ENCODE results near the gene PREB.

The PREB gene

DNA sequence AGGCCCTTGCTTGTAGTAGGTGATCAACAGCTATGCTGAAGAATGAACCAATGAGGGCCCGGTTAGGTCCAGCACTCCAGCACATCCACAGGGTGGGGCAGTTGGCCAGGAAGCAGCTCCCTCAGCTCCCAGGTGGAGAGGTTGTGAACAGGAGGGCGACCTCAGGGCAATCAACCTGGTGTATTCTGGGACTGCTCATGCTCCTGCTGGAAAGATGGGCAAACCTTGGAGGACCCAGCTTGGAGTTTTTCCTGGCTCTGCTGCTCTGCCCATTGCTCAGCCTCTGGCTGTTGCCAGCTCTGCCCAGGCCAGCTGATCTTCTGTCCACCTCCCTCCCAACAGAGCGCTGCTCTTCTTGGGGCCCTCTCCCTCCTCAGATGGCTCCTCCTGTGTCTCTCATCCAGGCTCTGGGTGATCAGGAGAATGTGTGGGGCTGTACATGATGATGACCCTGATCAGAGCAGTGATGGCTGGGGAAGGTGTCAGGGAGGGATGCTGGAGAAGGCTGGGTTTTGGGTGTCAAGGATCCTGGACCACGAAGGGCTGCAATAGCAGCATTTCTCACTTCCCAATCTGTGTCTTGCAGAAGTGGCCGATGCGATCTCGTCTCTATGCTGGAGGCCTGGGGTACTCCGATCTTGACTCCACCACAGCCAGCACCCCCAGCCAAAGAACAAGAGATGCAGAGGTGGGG is 17.8 kb upstream of the PREB start:
- DNase-seq = peak; percentile 25

DNA sequence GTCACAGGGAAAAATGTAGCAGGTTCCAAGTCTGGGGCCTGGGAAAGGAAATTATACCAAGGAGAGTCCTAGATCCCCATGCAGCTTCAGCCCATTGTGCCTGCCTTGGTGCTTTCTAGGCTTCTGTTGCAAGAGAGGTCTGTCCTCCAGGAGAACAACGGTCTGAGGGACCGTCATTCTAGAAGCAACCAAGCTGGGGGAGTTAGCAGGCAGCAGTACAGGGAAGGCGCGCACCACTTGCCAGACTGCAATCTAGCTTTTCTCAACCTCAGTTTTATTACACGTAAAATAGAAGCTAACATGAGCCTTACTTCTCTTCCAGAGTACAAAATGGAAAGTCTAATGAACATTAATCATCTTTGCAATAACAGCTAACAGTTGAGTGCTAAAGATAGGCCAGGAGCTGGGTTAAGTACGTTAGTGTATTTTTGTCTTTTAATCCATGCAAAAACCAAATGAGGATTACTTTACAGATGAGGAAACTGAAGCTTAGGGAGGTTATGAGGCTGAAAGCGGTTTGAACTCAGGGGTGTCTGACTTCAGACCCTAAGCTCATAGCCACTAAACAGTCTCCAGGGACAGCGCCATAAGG is 16.3 kb upstream of the PREB start:
- DNase-seq = no peak

DNA sequence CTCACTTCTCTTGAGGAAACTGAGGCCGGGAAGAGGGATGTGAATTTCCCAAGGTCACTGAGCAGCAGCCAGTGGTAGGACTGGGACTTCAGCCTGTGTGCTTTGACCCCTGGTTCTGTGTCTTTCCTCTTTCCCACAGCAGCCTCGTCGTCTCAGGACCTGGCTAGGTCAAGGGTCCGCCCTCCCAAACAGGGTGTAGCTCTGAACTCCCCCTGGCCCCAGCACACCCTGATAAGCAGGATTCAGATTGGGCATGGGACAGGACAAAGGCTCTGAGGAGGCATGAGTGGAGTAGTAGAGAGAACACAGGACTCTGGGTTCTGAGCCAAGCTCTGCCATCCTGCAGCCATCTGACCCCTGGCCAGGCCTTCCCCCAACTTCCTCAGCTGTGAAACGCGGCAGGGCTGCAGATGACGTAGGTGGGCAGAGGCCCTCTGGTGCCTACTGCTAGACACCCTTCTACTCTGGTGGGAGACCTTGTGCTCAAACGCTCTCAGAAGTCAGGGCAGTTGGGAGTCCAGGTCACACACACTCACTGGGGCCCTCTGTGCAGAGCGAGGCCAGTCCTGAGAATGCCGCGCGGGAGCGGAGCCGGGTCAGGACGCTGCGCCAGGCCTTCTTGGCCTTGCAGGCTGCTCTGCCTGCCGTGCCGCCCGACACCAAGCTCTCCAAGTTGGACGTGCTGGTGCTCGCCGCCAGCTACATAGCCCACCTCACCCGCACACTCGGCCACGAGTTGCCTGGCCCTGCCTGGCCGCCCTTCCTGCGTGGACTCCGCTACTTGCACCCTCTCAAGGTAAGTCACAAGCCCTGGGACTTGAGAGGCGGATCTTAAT is 15.4 kb upstream of the PREB start:
- DNase-seq = no peak

DNA sequence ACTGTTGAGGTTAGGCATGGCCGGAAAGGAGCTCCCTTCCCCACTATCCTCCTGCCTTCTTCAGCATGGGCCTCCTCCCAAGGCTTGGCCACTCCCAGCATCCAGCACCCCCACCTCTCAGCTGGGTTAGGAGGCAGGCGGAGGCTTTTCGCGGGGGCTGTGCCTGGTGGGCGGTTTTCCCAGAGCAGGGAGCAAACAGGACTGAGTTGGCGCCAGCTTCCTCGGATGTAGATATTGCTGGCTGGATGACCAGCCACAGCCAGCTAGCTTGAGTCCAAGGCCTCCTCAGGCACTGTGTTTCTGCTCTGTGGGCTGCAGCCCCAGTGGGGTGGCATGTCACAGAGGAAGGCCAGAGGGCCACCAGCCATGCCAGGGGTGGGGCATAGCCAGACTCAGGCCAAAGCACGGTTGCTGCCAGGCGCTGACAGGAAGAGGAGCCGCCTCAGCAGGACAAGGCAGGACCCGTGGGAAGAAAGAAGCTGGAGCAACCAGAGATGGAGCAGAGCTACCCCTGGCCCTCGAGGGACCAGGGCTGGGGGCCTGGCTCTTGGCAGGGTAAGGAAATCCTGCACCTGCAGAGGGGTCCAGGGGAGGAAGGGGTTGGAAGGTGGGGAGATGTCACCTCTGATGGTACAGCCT is 14.5 kb upstream of the PREB start, which contains the start of gene TCF23:
Gene TCF23, plus strand, starts transcription at position 204 of the 639 bp plus-strand sequence. Its CDS starts 130 bp downstream, at position 334.
- DNase-seq = no peak

DNA sequence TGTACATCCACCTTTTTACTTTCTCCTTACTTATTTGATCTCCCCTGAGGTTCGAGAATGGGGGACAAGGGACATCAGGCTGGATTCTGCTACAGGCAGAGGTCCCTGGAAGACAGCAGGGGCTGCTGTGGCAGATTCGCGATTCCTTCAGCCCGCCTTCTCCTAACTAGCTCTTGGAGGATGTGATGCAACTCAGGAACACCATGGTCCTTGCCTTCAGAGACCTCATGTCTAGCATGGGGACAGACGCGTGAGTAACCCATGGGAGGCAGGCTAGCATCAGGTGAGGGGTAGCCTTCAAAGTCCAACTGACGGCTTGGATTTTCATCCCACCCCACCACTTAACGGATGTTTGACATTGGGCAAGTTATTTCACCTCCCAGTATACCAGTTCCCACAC is 13.5 kb upstream of the PREB start:
- no peak for DNase-seq

DNA sequence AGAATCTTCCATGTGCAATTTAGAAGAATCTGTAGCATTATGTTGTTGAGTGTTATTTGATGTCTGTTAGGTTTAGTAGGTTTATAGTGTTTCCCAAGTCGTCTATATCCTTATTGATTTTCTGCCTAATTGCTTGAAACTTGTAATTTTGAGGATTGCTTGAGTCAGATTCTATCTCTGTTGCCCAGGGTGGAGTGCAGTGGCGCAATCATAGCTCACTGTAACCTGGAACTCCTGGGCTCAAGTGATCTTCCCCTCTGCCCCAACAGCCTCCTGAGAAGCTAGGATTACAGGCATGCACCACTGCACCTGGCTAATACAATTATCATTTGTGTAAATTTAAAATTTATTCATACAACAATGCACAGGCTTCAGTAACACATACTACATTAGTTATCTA is 11.2 kb upstream of the PREB start:
- no peak for DNase-seq

DNA sequence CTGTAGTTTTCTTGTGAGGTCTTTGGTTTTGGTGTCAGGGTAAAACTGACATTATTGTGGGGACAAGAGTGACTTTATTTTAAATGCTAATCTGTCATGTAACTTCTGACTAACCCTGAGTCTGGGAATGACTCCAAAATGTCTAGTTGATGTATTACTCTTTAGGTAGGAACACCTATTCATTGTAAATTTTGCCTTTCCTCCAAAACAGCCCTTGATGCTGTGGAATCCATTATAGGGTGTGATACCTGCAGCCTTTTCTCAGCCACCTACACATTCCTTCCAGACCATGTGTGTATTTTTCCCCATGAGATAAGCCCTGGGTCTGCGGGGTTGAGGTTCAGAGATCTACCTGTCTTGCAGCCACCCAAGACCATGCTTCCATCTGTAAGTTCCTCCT is 8.8 kb upstream of the PREB start:
- DNase-seq = no peak

DNA sequence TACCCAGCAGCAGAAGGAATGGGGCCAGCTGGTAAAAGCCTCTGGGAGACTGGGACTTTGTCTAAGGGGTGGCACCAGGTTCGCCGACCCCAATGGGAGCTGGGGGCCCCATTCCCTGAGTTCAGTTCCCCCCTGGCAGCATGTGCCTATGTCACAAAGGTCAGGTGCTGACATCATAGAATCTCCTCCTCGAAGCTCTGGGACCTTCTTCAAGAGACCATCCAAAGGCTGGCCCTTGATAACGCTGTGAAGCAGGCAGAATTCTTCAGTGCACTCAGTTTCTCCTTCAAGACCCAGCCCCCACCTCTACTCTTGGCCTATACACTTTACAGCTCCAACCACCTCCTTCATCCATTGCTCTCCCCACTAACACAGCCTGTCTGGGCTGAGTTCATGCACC is 4.9 kb upstream of the PREB start, which contains the start of gene PRR30:
Gene PRR30, minus strand, starts transcription at position 101 of the 400 bp plus-strand sequence. CDS start 1,081 bp downstream, outside the sequence.
- DNase-seq = no peak

DNA sequence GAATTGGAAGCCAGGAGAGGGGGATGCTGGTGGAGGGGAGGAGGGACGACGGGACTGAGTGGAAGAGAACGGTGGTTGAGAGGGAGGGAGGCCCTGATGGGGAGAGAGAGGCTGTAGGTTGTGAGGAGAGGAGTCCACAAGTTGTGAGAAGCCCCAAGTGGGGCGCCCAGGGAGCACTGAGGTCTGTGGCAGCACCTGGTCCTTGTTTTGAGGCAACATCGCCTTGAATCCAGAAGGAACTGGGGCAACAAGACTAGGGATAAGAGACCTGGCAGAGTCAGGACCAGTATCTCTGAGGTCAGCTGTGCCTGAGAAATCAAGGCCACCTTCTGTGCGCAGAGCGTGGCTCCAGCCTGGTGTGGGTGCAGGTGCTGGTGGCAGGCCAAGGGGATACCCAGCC is 3.7 kb upstream of the PREB start:
- DNase-seq = no peak

DNA sequence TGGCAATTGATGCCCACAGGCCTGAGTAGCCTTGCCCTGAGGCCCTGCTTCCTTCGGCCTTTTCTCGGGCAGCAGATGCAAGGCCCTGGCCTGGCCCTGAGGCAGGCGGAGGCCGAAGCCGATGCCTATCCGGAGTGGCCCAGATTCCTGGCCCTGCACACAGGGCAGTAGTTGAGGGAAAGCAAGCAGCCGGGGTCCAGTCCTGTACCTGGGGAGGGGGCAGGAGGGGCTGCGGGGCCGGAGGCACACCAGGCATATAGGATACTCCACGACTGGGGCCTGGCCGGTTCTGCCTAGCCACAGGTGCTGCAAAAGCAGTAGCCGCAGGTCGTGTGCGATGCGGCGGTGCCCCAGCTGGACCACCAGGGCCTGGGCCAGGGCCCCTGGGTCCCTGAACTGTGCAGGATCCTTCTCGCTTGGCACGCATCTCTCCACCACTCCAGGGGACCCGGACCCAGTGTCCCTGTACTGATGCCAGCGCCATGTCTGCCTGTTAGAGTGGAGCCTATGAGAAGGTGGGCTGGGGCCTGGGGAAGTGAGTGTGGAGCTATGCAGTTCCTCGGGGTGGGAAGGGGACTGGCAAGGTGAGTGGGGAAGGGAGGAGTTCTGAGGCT is 3.0 kb upstream of the PREB start:
- DNase-seq = no peak

DNA sequence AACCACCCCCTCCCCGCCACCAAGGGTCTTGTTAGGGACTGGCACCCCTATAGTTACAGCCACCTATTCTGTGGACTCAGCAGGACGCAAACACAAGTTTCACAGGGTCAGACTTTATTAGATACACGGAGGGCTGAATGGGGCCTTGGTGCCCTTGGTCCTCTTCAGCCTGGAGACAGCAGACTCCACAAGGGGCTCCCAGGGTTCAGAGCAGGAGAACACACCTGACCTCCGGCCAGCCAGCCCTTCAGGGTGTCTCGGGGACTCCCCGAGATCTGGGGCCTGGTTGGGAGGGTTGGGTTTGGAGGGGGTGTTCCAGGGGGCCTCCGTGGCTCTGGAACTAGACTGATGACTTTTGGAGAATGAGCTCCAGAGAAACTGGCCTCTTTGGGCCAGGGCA is 2.3 kb upstream of the PREB start:
- no peak for DNase-seq

DNA sequence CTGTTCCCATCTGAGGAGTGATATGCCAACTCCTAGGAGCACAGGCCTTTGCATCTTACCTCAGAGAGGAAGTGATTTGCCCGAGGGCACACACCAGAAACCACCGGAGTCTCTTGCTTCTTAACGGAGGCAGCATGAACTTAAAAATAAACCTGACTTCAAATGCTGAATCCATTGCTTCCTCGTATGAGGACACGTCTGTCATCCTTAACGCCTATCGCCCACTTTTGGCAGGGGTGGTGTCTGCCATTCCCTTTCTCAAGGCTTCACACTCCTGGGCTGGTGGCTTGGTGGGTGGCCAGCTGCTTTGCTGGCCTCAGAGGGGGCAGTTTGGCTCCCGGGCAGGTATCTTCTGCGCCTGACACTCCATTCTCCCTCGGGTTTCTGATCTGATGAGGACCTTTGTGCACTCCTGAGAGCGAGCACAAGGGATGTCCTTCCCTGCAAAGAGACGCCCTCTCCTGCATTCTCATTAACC is 1.1 kb upstream of the PREB start:
- DNase-seq = no peak

DNA sequence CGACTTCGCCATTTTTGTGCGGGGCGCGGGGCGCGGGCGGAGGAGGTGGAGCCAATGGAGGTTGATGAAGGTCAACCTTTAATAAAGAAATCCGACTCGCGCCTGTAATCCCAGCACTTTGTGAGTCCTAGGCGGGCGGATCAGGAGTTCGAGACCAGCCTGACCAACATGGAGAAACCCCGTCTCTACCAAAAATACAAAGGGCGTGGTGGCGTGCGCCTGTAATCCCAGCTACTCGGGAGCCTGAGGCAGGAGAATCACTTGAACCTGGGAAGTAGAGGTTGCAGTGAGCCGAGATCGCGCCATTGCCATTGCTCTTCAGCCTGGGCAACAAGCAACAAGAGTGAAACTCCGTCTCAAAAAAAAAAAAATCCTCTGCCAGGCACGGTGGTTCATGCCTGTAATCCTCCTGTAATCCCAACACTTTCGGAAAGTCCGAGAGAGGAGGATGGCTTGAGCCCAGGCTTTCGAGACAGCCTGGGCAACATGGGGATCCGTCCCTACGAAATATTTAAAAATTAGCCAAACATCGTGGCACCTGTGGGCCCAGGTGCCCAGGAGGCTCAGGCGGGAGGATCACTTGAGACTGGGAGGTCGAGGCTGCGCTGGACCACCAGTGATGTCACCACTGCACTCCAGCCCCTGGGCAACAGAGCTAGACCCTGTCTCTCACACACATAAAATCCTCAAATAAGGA is 493 bp upstream of the PREB start:
- no peak for DNase-seq

DNA sequence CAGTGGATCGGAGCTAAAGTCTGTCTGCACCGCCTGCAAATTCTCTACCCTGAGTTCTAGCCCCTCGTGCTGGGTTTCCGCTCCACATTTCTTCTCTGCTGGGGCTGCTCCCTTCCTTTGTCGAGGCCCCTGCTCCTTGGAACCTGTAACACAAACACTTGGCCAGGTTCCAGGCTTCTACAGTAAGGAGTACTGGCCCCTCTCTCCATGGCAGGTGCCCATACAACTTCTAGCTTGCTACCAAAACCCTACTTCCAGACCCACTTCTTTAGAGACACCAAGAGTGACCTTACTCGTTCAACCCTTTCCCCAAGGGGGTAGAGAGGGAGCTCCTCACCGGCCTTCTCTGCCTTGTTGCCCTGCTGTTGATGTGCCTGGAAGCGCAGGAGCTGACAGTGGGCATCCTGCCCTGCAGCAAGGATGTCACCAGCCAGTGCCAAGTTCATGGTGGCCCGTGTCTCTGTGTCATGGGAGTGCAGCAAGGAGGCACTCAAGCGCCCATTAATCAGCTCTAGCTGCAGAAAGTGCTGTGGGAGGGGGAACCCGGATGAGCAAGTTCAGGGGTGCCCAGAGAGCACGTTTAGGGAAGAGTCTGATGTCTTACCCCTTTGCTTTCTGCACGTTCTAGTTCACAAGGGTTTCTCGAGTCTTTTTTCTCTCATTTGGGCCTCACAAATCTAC is 1.1 kb downstream of the PREB start:
- DNase-seq = no peak

DNA sequence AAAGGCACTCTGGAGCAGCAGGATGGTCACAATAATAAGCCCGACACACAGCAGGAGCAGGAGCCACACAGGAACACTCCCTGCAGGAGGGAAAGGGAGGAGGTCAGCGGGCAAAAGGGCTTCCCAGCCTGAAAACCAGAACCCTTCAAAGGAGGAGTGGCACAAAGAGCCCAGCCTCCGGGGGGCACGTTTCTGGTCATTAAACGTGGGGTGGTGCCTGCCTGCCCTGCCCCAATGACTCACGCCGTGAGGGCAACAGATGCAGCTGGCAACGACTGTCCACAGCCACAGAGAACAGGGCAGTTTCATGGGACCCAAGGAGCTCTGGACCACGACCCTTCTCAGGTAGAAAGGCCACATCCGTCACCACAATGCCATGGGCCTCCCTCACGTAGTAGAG is 3.0 kb downstream of the PREB start:
- no peak for DNase-seq

DNA sequence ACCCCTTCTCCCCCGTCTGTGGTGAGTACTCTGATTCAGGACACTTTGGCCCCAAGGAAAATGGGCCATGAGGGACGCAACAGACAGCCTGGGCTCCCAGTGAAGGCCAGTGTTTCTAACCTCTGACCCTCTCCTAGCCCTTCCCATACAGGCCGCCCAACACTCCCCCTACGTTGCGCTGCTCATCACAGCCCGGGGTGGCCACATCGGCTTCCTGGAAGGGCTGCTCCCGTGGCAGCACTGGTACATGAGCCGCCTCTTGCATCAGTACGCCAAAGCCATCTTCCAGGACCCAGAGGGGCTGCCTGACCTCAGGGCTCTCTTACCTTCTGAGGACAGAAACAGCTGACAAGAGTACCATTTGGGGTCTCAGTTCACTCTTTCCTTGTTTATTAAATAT is 4.0 kb downstream of the PREB start:
- no peak for DNase-seq

DNA sequence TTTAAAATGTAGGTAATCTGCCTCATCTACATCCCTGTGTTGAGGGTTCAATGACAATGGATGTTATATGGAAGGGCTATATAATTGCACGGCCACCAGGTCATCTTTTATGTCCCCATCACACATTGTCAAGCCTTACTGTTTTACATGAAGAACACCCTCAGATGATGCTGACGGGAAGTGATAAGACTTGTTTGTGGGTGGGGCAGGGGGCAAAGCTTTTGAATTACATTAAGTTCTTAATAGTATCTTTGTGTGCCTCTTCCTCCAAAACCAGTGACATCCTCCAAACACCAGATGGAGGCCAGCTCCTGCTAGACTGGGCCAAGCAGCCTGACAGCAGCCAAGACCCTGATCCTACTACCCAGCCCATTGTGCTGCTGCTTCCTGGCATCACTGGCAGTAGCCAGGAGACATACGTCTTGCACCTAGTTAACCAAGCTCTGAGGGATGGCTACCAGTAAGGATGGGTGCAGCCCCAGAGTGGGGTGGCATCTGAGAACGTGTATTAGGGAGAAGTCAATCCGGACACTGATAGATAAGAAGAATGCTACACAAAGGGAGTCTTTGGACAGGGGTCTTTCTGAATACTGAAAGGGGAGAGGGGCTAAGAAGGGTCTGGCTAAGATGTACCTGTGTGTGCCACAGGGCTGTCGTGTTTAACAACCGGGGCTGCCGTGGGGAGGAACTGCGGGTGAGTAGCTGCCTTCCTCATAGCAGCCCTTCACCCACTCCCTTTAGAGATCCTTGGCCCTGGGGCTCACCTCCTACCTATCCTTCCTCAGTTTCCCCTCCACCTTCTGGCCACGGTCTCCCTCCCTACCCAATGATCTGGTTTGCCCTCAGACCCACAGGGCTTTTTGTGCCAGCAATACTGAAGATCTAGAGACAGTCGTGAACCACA is 5.5 kb downstream of the PREB start:
- DNase-seq = no peak

DNA sequence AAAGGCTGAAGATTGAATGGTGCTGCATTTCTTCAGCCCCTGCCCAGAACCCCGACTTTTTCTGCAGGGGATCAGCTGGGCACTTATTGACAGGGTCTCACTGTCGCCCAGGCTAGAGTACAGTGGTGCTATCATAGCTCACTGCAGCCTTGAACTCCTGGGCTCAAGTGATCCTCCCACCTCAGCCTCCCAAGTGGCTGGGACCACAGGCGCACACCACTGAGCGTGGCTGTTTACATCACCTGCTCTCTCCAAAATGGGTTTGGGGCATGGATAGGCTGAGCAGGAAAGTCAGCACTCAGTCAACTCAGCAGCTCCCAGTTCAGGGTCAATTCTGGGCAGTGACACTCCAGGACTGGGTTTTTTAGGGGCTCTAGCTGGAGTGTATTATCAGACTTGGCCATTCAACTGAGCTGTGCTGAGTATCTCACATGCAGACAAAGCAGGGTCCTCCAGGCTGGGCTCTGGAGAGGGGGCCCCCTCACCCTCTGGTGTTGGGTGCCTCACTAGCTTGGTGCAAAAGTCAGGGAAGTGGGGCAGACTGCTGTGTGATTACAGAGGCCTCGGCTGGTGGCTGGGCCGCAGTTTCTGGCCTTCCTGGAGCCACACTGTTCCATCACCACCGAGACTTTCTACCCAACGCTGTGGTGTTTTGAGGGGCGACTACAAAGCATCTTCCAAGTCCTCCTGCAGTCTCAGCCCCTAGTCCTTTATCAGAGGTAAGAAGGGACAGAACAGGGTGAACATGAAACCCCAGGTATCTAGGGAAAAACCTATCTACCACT is 6.4 kb downstream of the PREB start:
- no peak for DNase-seq

DNA sequence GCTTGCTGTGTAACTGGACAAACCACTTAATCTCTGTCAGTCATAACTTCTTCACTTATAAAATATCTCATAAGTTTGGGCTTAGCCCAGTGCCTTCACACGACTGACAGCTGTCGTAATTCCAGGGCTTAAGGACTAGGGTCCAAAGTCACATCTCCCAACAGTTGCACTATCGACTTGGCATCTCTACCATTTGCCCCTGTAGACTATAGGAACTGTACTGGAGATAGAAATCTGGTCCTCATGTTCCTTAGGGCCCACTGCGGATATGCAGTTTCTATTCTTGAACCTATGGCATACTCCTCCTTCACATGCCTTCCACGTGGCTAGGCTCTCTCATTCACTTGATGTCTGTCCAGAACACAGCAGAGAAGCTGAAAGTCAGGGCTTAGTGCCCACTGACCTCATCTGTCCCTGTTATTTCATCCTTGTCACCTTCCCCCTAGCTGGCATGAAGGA is 8.2 kb downstream of the PREB start:
- DNase-seq = no peak

DNA sequence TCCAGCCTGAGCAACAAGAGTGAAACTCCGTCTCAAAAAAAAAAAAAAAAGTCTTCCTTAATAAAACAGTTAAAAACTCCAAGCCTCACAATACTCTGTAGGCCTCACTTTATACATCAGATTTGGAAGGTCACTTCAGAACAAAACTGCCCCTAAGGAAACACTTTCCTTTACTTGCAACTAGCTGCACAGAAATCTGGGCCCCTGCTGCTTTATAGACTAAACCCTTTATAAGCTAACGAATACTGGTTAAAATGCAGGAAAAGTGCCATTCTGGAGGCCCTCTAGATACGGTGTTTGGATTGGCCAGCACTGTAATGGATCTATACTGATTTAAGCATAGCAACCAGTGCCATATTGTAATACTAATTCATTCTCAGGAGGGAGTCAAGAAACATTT is 9.3 kb downstream of the PREB start:
- no peak for DNase-seq
